Endothelial cell of umbilical vein (primary cell): Measurements from ENCODE around the gene FAM83E. TPM values are rescaled to one million over a fixed set of nuclear protein-coding genes. Genes with fewer than 3 reads are reported as not detected.

Experiments
- Bru-seq: library from RNA; stranded (reverse); fragments of 400-500 nt; gene quantifications from one replicate; lab custom pipeline; 2021; lab: Mats Ljungman, UMichigan
- BruChase-seq, 2 experiments: library from RNA; stranded (reverse); fragments of 400-500 nt; gene quantifications; one replicate each; lab custom pipeline; 2021; lab: Mats Ljungman, UMichigan
- BruUV-seq: library from RNA; stranded (reverse); fragments of 400-500 nt; replicated peaks from 2 replicates; lab custom pipeline; 2021; lab: Mats Ljungman, UMichigan
- CTCF ChIA-PET: fragments of 300-600, 350-600 bp; sonication (Branson Sonifier 250); formaldehyde crosslinking; loops from one replicate; lab custom pipeline; 2021; ENCODE audit warnings: antibody characterized with exemption, inconsistent platforms; lab: Charles Lee
- POLR2A ChIA-PET: fragments of 300-600, 350-600 bp; sonication (Branson Sonifier 250); formaldehyde crosslinking; loops from one replicate; lab custom pipeline; 2021; ENCODE audit warnings: antibody characterized with exemption, inconsistent platforms; lab: Charles Lee
- DNase-seq: peaks from one replicate; pipeline ENCODE4 v3.0.0-alpha.2; 2011; ENCODE audit warnings: low read depth, low spot score
- FAIRE-seq: peaks from 2 replicates; lab custom pipeline; 2011; peaks lifted over from hg19 to GRCh38; lab: Jason Lieb, UNC
- H2AFZ ChIP-seq: 2 replicates; pipeline ENCODE4 v1.6.0; 2012; ENCODE audit warnings: low read depth, low read length, control low read depth, inconsistent platforms
- H3K27ac ChIP-seq: 2 replicates; pipeline ENCODE4 v1.5.1; 2011; ENCODE audit warnings: low read depth, mild to moderate bottlenecking, control low read depth, low read length, moderate library complexity; ENCODE audit not compliant: insufficient read depth
- H3K27me3 ChIP-seq, 2 experiments: 2 replicates each; pipeline versions ENCODE4 v1.6.0 to v1.6.1; 2011; ENCODE audit warnings: low read length in 2 of 2, mixed read lengths in 1 of 2; ENCODE audit not compliant: control insufficient read depth in 2 of 2, insufficient read depth in 2 of 2
- H3K36me3 ChIP-seq, 2 experiments: 2 replicates in 1 of 2; 3 replicates in 1 of 2; pipeline ENCODE4 v1.5.1; 2011; ENCODE audit warnings: low read length in 2 of 2, mild to moderate bottlenecking in 1 of 2, moderate library complexity in 1 of 2; ENCODE audit not compliant: control insufficient read depth in 2 of 2, insufficient read depth in 2 of 2; ENCODE audit errors: extremely low read depth in 1 of 2
- H3K4me1 ChIP-seq: 3 replicates; pipeline ENCODE4 v1.5.1; 2011; ENCODE audit warnings: mild to moderate bottlenecking, low read length; ENCODE audit not compliant: control insufficient read depth, insufficient read depth; ENCODE audit errors: extremely low read depth
- H3K4me2 ChIP-seq: 2 replicates; pipeline ENCODE4 v1.6.1; 2011; ENCODE audit warnings: low read length, control low read depth, mixed read lengths; ENCODE audit not compliant: insufficient read depth
- H3K4me3 ChIP-seq, 3 experiments: fragments of 200-600 bp in 1 of 3; sonication (generic), shearing (Covaris generic) in 1 of 3; replicated peaks in 1 of 3; 2 replicates each; pipeline ENCODE4 v1.5.1; 2011 to 2016; ENCODE audit warnings: control low read depth in 3 of 3, low read length in 3 of 3, mild to moderate bottlenecking in 2 of 3, inconsistent platforms in 1 of 3, low read depth in 1 of 3, moderate library complexity in 1 of 3; ENCODE audit not compliant: insufficient read depth in 1 of 3
- H3K79me2 ChIP-seq: 2 replicates; pipeline ENCODE4 v1.6.0; 2012; ENCODE audit warnings: low read length, inconsistent platforms; ENCODE audit not compliant: control insufficient read depth, insufficient read depth
- H3K9ac ChIP-seq: replicated peaks from 2 replicates; pipeline ENCODE3; 2011; ENCODE audit warnings: low read length, control low read depth; ENCODE audit not compliant: insufficient read depth; ENCODE audit errors: extremely low read depth
- H3K9me1 ChIP-seq: replicated peaks from 3 replicates; pipeline ENCODE4 v1.6.0; 2011; ENCODE audit warnings: mild to moderate bottlenecking, low read length; ENCODE audit not compliant: control insufficient read depth, insufficient read depth; ENCODE audit errors: extremely low read depth
- H3K9me3 ChIP-seq: replicated peaks from 2 replicates; pipeline ENCODE4 v1.5.1; 2012; ENCODE audit warnings: low read length, inconsistent platforms; ENCODE audit not compliant: control insufficient read depth, insufficient read depth
- H4K20me1 ChIP-seq: replicated peaks from 2 replicates; pipeline ENCODE3; 2011; ENCODE audit warnings: mild to moderate bottlenecking, low read length; ENCODE audit not compliant: control insufficient read depth, insufficient read depth; ENCODE audit errors: extremely low read depth
- CTCF ChIP-seq, 2 donors: IDR thresholded peaks; 1 replicate in 1 of 2; 2 replicates in 1 of 2; pipeline ENCODE4 v1.5.1; 2011; ENCODE audit warnings: low read length in 2 of 2, mild to moderate bottlenecking in 2 of 2, moderate library complexity in 2 of 2, control low read depth in 1 of 2, inconsistent platforms in 1 of 2, low read depth in 1 of 2; ENCODE audit not compliant: insufficient read depth in 1 of 2; ENCODE audit errors: extremely low read depth in 1 of 2
- EZH2 ChIP-seq: IDR thresholded peaks from 2 replicates; pipeline ENCODE4 v1.6.1; 2012; ENCODE audit warnings: borderline replicate concordance, low read depth, mild to moderate bottlenecking, moderate library complexity, low read length, inconsistent platforms; ENCODE audit not compliant: severe bottlenecking
- FOS ChIP-seq: IDR thresholded peaks from 2 replicates; pipeline ENCODE4 v1.6.1; 2011; ENCODE audit warnings: mild to moderate bottlenecking, low read length, moderate library complexity, borderline replicate concordance; ENCODE audit not compliant: insufficient read depth
- GATA2 ChIP-seq: IDR thresholded peaks from 2 replicates; pipeline ENCODE4 v1.7.0; 2011; ENCODE audit warnings: low read depth, mild to moderate bottlenecking, moderate library complexity, mixed read lengths, low read length; ENCODE audit not compliant: insufficient read length, insufficient read depth
- JUN ChIP-seq: IDR thresholded peaks from 2 replicates; pipeline ENCODE4 v1.6.1; 2011; ENCODE audit warnings: borderline replicate concordance, low read depth; ENCODE audit not compliant: insufficient read length, insufficient read depth
- MYC ChIP-seq: IDR thresholded peaks from one replicate; pipeline ENCODE4 v1.6.1; 2011; ENCODE audit warnings: mild to moderate bottlenecking, low read depth, low read length
- POLR2A ChIP-seq: IDR thresholded peaks from 2 replicates; pipeline ENCODE4 v1.6.1; 2012; ENCODE audit warnings: low read depth, mild to moderate bottlenecking, control low read depth, low read length
- POLR2AphosphoS5 ChIP-seq: IDR thresholded peaks from 2 replicates; pipeline ENCODE4 v1.6.1; 2012; ENCODE audit warnings: low read depth, mild to moderate bottlenecking, control low read depth, low read length, moderate library complexity; ENCODE audit not compliant: insufficient read depth
- dilution Hi-C: fragments of 300-500 bp; cut with MboI; formaldehyde crosslinking; loops from one replicate; pipeline ENCODE4 v1.15.0; 2019; ENCODE audit warnings: low sequenced_read_pairs; ENCODE audit not compliant: extremely low pct_ligation_motif_present
- intact Hi-C: fragments of 100-400 bp; cut with micrococcal nuclease; formaldehyde crosslinking; loops from one replicate; pipeline ENCODE4 v1.10.0; 2022
- long read RNA-seq: library from polyadenylated mRNA; stranded (forward); transcript quantifications from one replicate; pipeline ENCODE4 v2.0.0, GENCODE V29; 2021
- polyA minus RNA-seq, 3 experiments: library from RNA; depleted of rRNA, polyadenylated mRNA; stranded (reverse); fragments of >200 nt; gene quantifications; 1 replicate in 1 of 3; 2 replicates in 2 of 3; pipeline ENCODE4 v1.2.3, GENCODE V29; 2011
- polyA plus RNA-seq, 4 experiments: library from polyadenylated mRNA; depleted of rRNA in 3 of 4; stranded (reverse) in 3 of 4; unstranded in 1 of 4; fragments of >200 nt; gene quantifications; 2 replicates each; pipeline versions ENCODE4 v1.2.1 to v1.2.3, GENCODE V29; 2011 to 2012; ENCODE audit warnings: missing spikeins in 1 of 4
- total RNA-seq: library from RNA; stranded (reverse); gene quantifications from 2 replicates; pipeline ENCODE4 v1.2.3, GENCODE V29; 2021
- TF ChIP-seq, protein P1 (sequence below): IDR thresholded peaks from 2 replicates; pipeline ENCODE4 v1.6.1; 2011; ENCODE audit not compliant: insufficient read depth, insufficient read length

The FAM83E gene
- 1.7 and 3.5 TPM in 2 replicates for total RNA-seq
- polyA plus RNA-seq: 0.04 and 0.10 TPM in 2 replicates
- polyA plus RNA-seq (2011; cell fraction: cytosol; rRNA removed): not detected in 2 replicates
- polyA plus RNA-seq (2011; cell fraction: nucleus; rRNA removed): 0.76 and 1.0 TPM in 2 replicates
- not detected in 2 replicates for polyA plus RNA-seq (2012)
- polyA minus RNA-seq: 0.59 and 0.63 TPM in 2 replicates
- not detected for polyA minus RNA-seq (2011; cell fraction: cytosol; rRNA and poly(A)+ RNA removed)
- polyA minus RNA-seq (2011; cell fraction: nucleus; rRNA and poly(A)+ RNA removed): 0.91 and 4.4 TPM in 2 replicates
- Bru-seq, nascent RNA: percentile 23 among the genes with signal in this experiment
- percentile 53 among the genes with signal in this experiment for BruChase-seq, experiment 1, labeled RNA remaining after a 6-hour chase
- BruChase-seq, experiment 2, labeled RNA remaining after a 2-hour chase: percentile 45 among the genes with signal in this experiment
- long read RNA-seq: 0 reads

DNA sequence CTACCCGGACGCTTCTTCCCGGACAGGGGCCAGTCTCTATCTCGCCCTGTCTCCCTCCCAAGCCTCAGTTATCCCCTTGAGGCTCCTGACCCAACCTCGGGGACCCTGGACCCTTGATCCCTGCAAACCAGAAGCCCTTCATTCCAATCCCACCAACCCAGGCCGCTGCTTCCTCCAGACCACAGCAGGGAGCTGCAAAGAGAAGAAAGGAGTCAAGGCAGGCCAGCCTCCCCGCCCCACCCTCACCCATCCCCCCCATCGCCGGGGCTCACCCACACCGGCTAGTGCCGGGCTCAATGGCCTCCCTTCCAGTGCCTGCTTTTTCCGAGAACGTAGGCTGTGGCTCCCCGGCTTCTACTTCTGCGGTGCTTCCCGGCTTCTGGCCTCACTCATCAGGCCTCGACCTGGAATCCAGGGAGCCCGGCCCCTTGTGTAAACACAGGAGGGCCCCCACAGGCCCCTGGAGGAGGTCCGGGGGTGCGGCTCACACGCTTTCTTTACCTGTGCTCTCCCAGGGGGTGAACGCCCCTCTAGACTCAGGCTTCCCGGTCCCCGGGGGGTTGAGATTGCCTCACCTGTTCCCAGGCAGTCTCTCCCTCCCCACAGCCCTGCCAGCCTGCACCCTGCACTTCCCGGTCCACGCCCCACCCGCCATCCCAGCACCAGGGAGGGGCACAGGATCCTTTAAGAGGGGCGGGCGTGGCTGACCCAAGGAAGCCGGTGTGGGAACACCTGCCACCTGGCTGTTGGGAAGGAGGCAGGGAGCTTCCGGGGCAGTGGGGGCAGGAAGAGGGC lies at the start of gene FAM83E:
Gene FAM83E (minus strand): TSS at position 641 of the 795 bp plus-strand sequence. CDS start 1,704 bp downstream, outside the sequence.
- Histone ChIP-seq H3K4me1 (peaks cover 18% of the 10 kb centered on the region), H3K9ac (no peak within 1 kb of the TSS), H3K4me3 (no peak within 1 kb of the TSS), H3K27ac (no peak within 1 kb of the TSS), H3K9me3 (no peaks in the 10 kb centered on the region), H4K20me1 (no peaks in the 10 kb centered on the region), H3K4me2 (no peak within 1 kb of the TSS), H3K9me1 (no peaks in the 10 kb centered on the region), H3K27me3 (no peaks in the 10 kb centered on the region), H3K36me3 (peaks cover 19 to 24% of the 10 kb centered on the region in 2 experiments), H2AFZ (no peak within 1 kb of the TSS), H3K79me2 (peaks cover 34% of the 10 kb centered on the region)
- DNase-seq (no peak), FAIRE-seq (peak; percentile 33)
- ChIA-PET CTCF (no interaction called here), POLR2A (no interaction called here)
- BruUV-seq: no TSS peak
- intact Hi-C loops: no loop called here
- no peak for TF ChIP-seq JUN
- peak; percentile 17 for TF ChIP-seq POLR2A
- dilution Hi-C loops: no loop called here

DNA sequence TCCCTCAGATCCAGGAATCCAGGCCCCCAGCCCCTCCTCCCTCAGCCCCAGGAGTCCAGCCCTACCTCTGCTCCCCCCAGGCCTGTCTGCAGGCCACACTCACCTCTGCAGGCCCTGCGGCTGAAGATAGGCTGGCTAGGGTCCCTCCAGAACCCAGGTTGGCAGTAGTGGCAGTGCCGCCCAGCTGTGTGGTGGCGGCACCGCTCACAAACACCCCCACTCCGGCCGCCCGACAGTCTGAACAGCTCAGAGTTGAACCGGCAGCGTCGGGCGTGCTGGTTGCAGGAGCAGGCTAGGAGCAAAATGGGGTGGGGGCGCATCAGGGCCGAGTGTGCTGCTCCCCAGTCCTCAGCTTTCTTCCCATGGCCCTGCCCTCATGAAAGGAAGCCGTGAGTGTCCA lies 49.6 kb upstream of the FAM83E start:
- Histone ChIP-seq H3K4me3 (no peak overlapping the region), H3K79me2 (no peaks in the 10 kb centered on the region), H3K9me1 (no peaks in the 10 kb centered on the region), H4K20me1 (no peaks in the 10 kb centered on the region), H3K27ac (no peak overlapping the region), H3K4me2 (no peak overlapping the region), H3K9me3 (no peaks in the 10 kb centered on the region), H3K4me1 (no peaks in the 10 kb centered on the region), H3K9ac (no peak overlapping the region), H3K36me3 (no peaks in the 10 kb centered on the region), H2AFZ (no peak overlapping the region), H3K27me3 (no peaks in the 10 kb centered on the region)
- BruUV-seq: no TSS peak
- no peak for FAIRE-seq
- dilution Hi-C loops (no loop called here), intact Hi-C loops (no loop called here)
- no peak for DNase-seq
- CTCF ChIA-PET: interaction anchor here (1.2 to 1.6 kb wide), 2 partner anchors 10 to 34 kb away, joined by 3 to 6 read pairs; no protein-coding TSS in a partner anchor
- TF ChIP-seq, protein P1, sequence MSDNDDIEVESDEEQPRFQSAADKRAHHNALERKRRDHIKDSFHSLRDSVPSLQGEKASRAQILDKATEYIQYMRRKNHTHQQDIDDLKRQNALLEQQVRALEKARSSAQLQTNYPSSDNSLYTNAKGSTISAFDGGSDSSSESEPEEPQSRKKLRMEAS: no peak
- no peak for TF ChIP-seq POLR2A
- no peak for TF ChIP-seq FOS
- no peak for TF ChIP-seq MYC
- no peak for TF ChIP-seq POLR2AphosphoS5
- TF ChIP-seq GATA2: no peak
- TF ChIP-seq CTCF (IDR thresholded peaks at IDR 0.05; ENCODE audit: extremely low read depth in 1 of 2, insufficient read depth in 1 of 2, low read depth in 1 of 2, low read length in 2 of 2): no peak
- no peak for TF ChIP-seq JUN
- TF ChIP-seq EZH2: no peak
- POLR2A ChIA-PET: interaction anchor here (0.7 kb wide), 1 partner anchor 228 kb away, joined by 3 read pairs; no protein-coding TSS in a partner anchor
